Eye (tissue), 1 donor: ENCODE measurements around the gene HDAC4.
A peak's percentile ranks its signal among the peaks of the same experiment; 100 is the strongest.

Source experiments
- DNase-seq: peaks from one replicate; pipeline ENCODE4 v3.0.0-alpha.2; 2015

The HDAC4 gene

GRCh38 chr2:239160226-239161143, 240.3 kb downstream of the HDAC4 start:
- no peak for DNase-seq

GRCh38 chr2:239159476-239159911, 241.3 kb downstream of the HDAC4 start:
- no peak for DNase-seq

GRCh38 chr2:239158641-239159475, 242.0 kb downstream of the HDAC4 start:
- DNase-seq = no peak

- DNase-seq = peak; percentile 20
These were observed 243.0 kb downstream of the HDAC4 start for GRCh38 chr2:239157771-239158170.

- no peak for DNase-seq
These were observed 243.6 kb downstream of the HDAC4 start for GRCh38 chr2:239157269-239157668.

GRCh38 chr2:239156516-239157265, 244.1 kb downstream of the HDAC4 start:
- no peak for DNase-seq

- no peak for DNase-seq
These were observed 244.9 kb downstream of the HDAC4 start for GRCh38 chr2:239155806-239156480.

- no peak for DNase-seq
These were observed 245.6 kb downstream of the HDAC4 start for GRCh38 chr2:239154971-239155805.

- DNase-seq = no peak
These were observed 246.8 kb downstream of the HDAC4 start for GRCh38 chr2:239153806-239154591.

GRCh38 chr2:239152916-239153305, 247.9 kb downstream of the HDAC4 start:
- no peak for DNase-seq

GRCh38 chr2:239152239-239152915, 248.4 kb downstream of the HDAC4 start:
- DNase-seq = no peak

- DNase-seq = no peak
These were observed 249.4 kb downstream of the HDAC4 start for GRCh38 chr2:239151201-239152131.

- DNase-seq = no peak
These were observed 250.5 kb downstream of the HDAC4 start for GRCh38 chr2:239150125-239151011.

- no peak for DNase-seq
These were observed 251.3 kb downstream of the HDAC4 start for GRCh38 chr2:239149501-239149900.

- no peak for DNase-seq
These were observed 252.2 kb downstream of the HDAC4 start for GRCh38 chr2:239148495-239149200.

- no peak for DNase-seq
These were observed 253.4 kb downstream of the HDAC4 start for GRCh38 chr2:239147376-239147775.

- DNase-seq = no peak
These were observed 254.1 kb downstream of the HDAC4 start for GRCh38 chr2:239146741-239147181.
